ENCODE data around the gene HOXC5.
"Not testable (repeated sequence)": the region's sequence is repeated elsewhere in the genome, so short reads cannot be mapped to it uniquely, and the experiment has no call there.

- TF ChIP-seq, protein P1, sequence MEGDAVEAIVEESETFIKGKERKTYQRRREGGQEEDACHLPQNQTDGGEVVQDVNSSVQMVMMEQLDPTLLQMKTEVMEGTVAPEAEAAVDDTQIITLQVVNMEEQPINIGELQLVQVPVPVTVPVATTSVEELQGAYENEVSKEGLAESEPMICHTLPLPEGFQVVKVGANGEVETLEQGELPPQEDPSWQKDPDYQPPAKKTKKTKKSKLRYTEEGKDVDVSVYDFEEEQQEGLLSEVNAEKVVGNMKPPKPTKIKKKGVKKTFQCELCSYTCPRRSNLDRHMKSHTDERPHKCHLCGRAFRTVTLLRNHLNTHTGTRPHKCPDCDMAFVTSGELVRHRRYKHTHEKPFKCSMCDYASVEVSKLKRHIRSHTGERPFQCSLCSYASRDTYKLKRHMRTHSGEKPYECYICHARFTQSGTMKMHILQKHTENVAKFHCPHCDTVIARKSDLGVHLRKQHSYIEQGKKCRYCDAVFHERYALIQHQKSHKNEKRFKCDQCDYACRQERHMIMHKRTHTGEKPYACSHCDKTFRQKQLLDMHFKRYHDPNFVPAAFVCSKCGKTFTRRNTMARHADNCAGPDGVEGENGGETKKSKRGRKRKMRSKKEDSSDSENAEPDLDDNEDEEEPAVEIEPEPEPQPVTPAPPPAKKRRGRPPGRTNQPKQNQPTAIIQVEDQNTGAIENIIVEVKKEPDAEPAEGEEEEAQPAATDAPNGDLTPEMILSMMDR (IDR thresholded peaks at IDR 0.05; ENCODE audit: poor library complexity): not testable (repeated sequence)
- not testable (repeated sequence) for TF ChIP-seq EZH2 (IDR thresholded peaks at IDR 0.05; ENCODE audit: borderline replicate concordance); EZH2phosphoT487 (IDR thresholded peaks at IDR 0.05; ENCODE audit: low read depth, severe bottlenecking, unreplicated experiment)
Observed at GRCh38 chr12:54081581-54082396, 48.9 kb downstream of the HOXC5 start.
